ENCODE results near the gene GAPDHS.
A peak's percentile ranks its signal among the peaks of the same experiment; 100 is the strongest.

GAPDHS gene

DNA sequence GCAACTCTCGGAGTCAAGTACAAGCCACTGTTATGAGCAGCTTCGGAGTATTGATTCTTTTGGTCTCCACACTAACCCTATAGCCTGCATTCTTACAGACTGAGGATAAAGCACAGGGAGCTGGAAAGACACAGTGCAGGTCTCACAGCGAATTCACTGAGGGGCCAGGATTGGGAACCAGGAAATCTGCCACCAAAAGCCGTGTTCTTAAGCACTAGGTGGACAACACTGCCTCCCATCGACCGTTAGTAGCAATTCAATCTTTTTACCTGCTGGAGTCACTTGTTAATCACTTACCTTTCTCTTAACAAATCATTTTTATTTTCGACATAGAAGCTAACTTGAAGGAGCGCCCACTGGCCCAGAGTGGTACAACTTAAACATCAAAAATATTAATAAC lies 59.0 kb downstream of the GAPDHS start:
- Histone ChIP-seq H3K4me1 (ENCODE audit: control insufficient read depth, insufficient read depth, low read length) (no peaks in the 10 kb centered on the region), H3K36me3 (ENCODE audit: control insufficient read depth, insufficient read depth, low read length) (no peaks in the 10 kb centered on the region), H3K4me3 (ENCODE audit: low read length) (no peak overlapping the region), H3K27me3 (ENCODE audit: control insufficient read depth, insufficient read depth, low read length) (no peaks in the 10 kb centered on the region), H3K9me3 (ENCODE audit: control insufficient read depth, insufficient read depth, low read length) (no peaks in the 10 kb centered on the region), H3K27ac (ENCODE audit: low read length) (no peak overlapping the region)
- WGBS (ENCODE audit: insufficient coverage, insufficient read length) = no CpG with 5 or more reads among the region's 8 CpGs
- peak; percentile 68 for DNase-seq (ENCODE audit: low read depth, low spot score)
